ENCODE data around the gene RGS6. TPM values are rescaled to one million over a fixed set of nuclear protein-coding genes. Genes with fewer than 3 reads are reported as not detected.

Gene RGS6
- total RNA-seq, 1 donor from 2014 or later: 2.8 TPM

DNA sequence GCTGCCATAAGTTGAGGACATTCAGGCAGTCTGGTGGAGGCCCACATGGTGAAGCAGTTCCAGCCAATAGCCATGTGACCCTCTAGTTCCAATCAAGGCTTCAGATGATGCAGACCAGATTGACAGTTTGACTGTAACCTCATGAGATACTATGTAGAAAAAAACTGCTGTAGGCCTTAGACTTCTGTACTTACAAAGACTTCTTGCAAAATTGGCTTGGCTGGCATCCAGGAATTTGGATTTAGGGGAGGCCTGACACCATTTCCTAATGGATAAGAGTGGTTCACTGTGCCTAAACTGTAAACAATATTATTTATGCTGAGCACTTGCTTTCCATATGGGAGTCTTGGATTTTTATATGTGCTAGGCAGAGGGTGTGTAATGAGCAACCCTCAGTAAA lies 76.4 kb downstream of the RGS6 start:
- TF ChIP-seq, protein P1, sequence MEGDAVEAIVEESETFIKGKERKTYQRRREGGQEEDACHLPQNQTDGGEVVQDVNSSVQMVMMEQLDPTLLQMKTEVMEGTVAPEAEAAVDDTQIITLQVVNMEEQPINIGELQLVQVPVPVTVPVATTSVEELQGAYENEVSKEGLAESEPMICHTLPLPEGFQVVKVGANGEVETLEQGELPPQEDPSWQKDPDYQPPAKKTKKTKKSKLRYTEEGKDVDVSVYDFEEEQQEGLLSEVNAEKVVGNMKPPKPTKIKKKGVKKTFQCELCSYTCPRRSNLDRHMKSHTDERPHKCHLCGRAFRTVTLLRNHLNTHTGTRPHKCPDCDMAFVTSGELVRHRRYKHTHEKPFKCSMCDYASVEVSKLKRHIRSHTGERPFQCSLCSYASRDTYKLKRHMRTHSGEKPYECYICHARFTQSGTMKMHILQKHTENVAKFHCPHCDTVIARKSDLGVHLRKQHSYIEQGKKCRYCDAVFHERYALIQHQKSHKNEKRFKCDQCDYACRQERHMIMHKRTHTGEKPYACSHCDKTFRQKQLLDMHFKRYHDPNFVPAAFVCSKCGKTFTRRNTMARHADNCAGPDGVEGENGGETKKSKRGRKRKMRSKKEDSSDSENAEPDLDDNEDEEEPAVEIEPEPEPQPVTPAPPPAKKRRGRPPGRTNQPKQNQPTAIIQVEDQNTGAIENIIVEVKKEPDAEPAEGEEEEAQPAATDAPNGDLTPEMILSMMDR (conservative IDR thresholded peaks at IDR 0.05): no peak
- Mint-ChIP-seq H3K4me3 (no peak overlapping the region), H3K4me1 (peaks cover 5% of the 10 kb centered on the region), H3K27me3 (ENCODE audit: low read depth) (no peaks in the 10 kb centered on the region), H3K27ac (ENCODE audit: unreplicated experiment) (no peak overlapping the region), H3K36me3 (ENCODE audit: low read depth) (no peaks in the 10 kb centered on the region), H3K9me3 (no peaks in the 10 kb centered on the region)
- DNase-seq (ENCODE audit: low read depth, low spot score): no peak

DNA sequence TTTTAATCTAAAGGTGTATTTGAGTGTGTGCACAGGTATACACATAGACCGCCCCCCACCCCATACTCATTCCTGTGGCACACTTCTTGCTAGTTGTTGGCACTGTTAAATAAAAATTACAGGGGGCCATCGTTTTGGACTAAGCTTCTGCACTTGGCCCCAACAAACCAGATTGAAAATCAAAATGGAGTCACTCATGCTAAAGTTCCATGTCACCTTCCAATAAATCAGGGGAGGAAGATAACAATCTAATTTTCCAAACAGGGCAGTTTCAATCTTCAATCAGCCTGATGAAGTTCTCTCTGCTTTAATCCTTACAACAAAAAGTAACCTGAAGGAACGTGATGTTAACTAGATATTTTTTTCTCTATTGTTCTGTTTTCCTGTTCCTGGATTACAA lies 78.2 kb downstream of the RGS6 start:
- Mint-ChIP-seq H3K27ac (ENCODE audit: unreplicated experiment) (no peak overlapping the region), H3K4me1 (peaks cover 13% of the 10 kb centered on the region), H3K36me3 (ENCODE audit: low read depth) (no peaks in the 10 kb centered on the region), H3K4me3 (no peak overlapping the region), H3K27me3 (ENCODE audit: low read depth) (no peaks in the 10 kb centered on the region), H3K9me3 (no peaks in the 10 kb centered on the region)
- TF ChIP-seq, protein P1 (conservative IDR thresholded peaks at IDR 0.05): no peak
- no peak for DNase-seq (ENCODE audit: low read depth, low spot score)

DNA sequence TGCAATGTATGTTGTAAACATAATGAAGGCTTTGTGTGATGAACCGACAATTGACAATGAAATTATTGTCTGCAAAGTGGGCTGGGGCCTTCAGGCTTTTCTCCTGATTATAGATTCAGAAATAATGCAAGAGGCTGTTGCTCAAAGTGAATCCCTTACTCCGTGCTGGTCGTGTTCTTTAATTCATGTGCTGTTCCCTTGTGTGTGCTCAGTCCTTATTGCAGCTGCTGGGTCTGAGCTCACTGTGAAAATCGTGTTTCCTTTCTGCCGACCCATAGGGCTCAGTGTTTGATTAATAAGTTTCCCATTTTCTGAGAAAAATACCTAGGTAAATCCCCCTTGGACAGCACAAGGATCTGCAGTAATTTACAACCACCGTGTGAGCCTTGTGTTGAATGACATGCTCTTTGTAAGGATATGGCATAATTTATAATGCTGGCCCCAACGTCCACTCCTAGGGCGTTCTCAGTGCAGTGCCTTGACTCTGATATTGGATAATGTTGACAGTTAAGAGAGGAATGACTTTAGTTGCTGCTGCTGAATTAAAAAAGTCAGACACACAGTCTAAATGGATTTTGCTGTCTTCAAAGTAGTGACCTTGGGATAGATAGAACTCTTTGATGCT lies 81.6 kb downstream of the RGS6 start:
- peak overlapping the region; percentile 1 for H3K27ac Mint-ChIP-seq (ENCODE audit: unreplicated experiment)
- H3K4me3 Mint-ChIP-seq: peak overlapping the region; percentile 0

DNA sequence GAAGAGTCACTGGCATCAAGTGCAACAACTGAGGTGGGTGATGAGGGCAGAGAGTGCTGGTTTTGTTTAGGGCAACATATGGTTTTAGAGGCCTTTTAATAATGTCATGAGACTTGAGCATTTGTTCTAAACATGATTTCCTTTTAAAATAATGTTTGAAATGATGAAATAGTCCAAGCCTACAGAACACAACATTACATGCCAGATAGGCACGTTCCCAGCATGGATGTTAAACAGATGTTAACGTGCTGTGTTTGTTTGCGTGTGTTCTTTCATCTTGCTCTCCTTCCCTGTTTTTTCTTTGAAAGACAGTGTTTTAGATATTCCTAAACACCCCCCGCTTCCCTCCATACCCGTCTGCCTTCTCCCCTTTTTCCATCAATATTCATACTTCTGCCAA lies 82.3 kb downstream of the RGS6 start:
- TF ChIP-seq, protein P1 (conservative IDR thresholded peaks at IDR 0.05): no peak
- DNase-seq (ENCODE audit: low read depth, low spot score): no peak
- no peak overlapping the region for H3K4me3 Mint-ChIP-seq
- peaks cover 2% of the 10 kb centered on the region for H3K9me3 Mint-ChIP-seq
- H3K27ac Mint-ChIP-seq (ENCODE audit: unreplicated experiment): peak overlapping the region; percentile 75
- no peaks in the 10 kb centered on the region for H3K27me3 Mint-ChIP-seq (ENCODE audit: low read depth)
- peaks cover 13% of the 10 kb centered on the region for H3K4me1 Mint-ChIP-seq
- no peaks in the 10 kb centered on the region for H3K36me3 Mint-ChIP-seq (ENCODE audit: low read depth)

More for the DNA sequence above, 81.6 kb downstream of the RGS6 start:
- no peaks in the 10 kb centered on the region for H3K27me3 Mint-ChIP-seq (ENCODE audit: low read depth)
- DNase-seq (ENCODE audit: low read depth, low spot score): no peak
- H3K4me1 Mint-ChIP-seq: peaks cover 13% of the 10 kb centered on the region
- no peaks in the 10 kb centered on the region for H3K36me3 Mint-ChIP-seq (ENCODE audit: low read depth)
- H3K9me3 Mint-ChIP-seq: peaks cover 2% of the 10 kb centered on the region
- TF ChIP-seq, protein P1 (conservative IDR thresholded peaks at IDR 0.05): no peak

DNA sequence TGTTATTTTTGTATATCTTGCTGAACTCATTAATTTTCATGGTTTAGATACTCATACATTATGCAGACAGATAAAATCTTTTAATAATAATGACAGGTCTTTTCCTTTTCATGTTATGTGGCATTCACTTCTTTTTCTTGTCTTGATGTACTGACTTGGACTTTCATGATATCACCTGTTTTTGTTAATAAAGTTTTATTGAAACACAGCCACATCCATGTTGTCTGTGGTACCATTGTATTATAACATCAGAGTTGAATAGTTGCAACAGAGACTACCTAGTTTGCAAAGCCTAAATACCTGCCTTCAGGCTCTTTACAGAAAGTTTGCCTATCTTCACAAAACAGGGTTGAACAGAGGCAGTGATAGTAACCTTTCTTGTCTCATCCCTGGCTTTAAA lies 85.1 kb downstream of the RGS6 start:
- Mint-ChIP-seq H3K36me3 (ENCODE audit: low read depth) (no peaks in the 10 kb centered on the region), H3K4me1 (peaks cover 13% of the 10 kb centered on the region), H3K9me3 (peaks cover 2% of the 10 kb centered on the region), H3K27ac (ENCODE audit: unreplicated experiment) (peak overlapping the region; percentile 38), H3K27me3 (ENCODE audit: low read depth) (no peaks in the 10 kb centered on the region), H3K4me3 (no peak overlapping the region)
- no peak for DNase-seq (ENCODE audit: low read depth, low spot score)
- TF ChIP-seq, protein P1 (conservative IDR thresholded peaks at IDR 0.05): no peak

Data from neural crest cell (in vitro differentiated cells).